K562 (cell line): Measurements from ENCODE around the gene COMMD10. TPM values are rescaled to one million over a fixed set of nuclear protein-coding genes. Genes with fewer than 3 reads are reported as not detected.

Experiments
- ATAC-seq: fragments of 200-7000 bp; cut with Tn5 transposase; 3 replicates; pipeline ENCODE4 v1.9.1; 2020; ENCODE audit warnings: moderate library complexity
- BruUV-seq: library from RNA; stranded (reverse); fragments of 400-500 nt; replicated peaks from 2 replicates; lab custom pipeline; 2021; lab: Mats Ljungman, UMichigan
- CTCF ChIA-PET: fragments of 300-600 bp; formaldehyde crosslinking; extraction: SDS; loops from one replicate; lab custom pipeline; 2021; ENCODE audit warnings: low intra/inter-chr PET ratio; lab: Yijun Ruan, JAX
- POLR2A ChIA-PET: fragments of 300-600, 350-650 bp; sonication (Branson Sonifier 250); formaldehyde crosslinking; extraction: SDS; loops from one replicate; lab custom pipeline; 2021; ENCODE audit warnings: antibody characterized with exemption, inconsistent platforms; lab: Yijun Ruan, JAX
- DNase-seq, 4 experiments: peaks; one replicate each; pipeline versions ENCODE4 v3.0.0 to v3.0.0-alpha.2; 2011 to 2018; ENCODE audit warnings: low spot score in 3 of 4, mixed read lengths in 3 of 4; ENCODE audit errors: extremely low read depth in 1 of 4
- FAIRE-seq: peaks from 2 replicates; lab custom pipeline; 2011; peaks lifted over from hg19 to GRCh38; lab: Jason Lieb, UNC
- H2AFZ ChIP-seq: 2 replicates; pipeline ENCODE4 v1.6.0; 2011; ENCODE audit warnings: low read depth, low read length, control low read depth, inconsistent platforms
- H3K27ac ChIP-seq: fragments of 200-600 bp; 3 replicates; pipeline ENCODE4 v1.8.0; 2011; ENCODE audit warnings: low read depth, mild to moderate bottlenecking, control low read depth, inconsistent platforms, low read length, moderate library complexity, mixed read lengths; ENCODE audit errors: extremely low read depth
- H3K27me3 ChIP-seq, 2 experiments: fragments of 300-600 bp in 1 of 2; 2 replicates in 1 of 2; 3 replicates in 1 of 2; pipeline versions ENCODE4 v1.6.0 to v1.8.0; 2011; ENCODE audit warnings: inconsistent platforms in 2 of 2, low read length in 2 of 2, mild to moderate bottlenecking in 1 of 2, mixed read lengths in 1 of 2, moderate library complexity in 1 of 2; ENCODE audit not compliant: control insufficient read depth in 2 of 2, insufficient read depth in 2 of 2
- H3K36me3 ChIP-seq: fragments of 300-600 bp; 3 replicates; pipeline ENCODE4 v1.8.0; 2011; ENCODE audit warnings: mild to moderate bottlenecking, low read length, inconsistent platforms; ENCODE audit not compliant: control insufficient read depth, insufficient read depth
- H3K4me1 ChIP-seq, 2 experiments: fragments of 200-600 bp in 1 of 2; replicated peaks in 1 of 2; 2 replicates in 1 of 2; 3 replicates in 1 of 2; pipeline versions ENCODE4 v1.5.1 to v1.8.0; 2011; ENCODE audit warnings: inconsistent platforms in 2 of 2, low read length in 2 of 2, mild to moderate bottlenecking in 1 of 2, mixed read lengths in 1 of 2, moderate library complexity in 1 of 2; ENCODE audit not compliant: control insufficient read depth in 2 of 2, insufficient read depth in 2 of 2
- H3K4me2 ChIP-seq: 2 replicates; pipeline ENCODE4 v1.6.1; 2011; ENCODE audit warnings: low read length, control low read depth, inconsistent platforms, mixed read lengths; ENCODE audit not compliant: insufficient read depth
- H3K4me3 ChIP-seq: fragments of 200-600 bp; sonication (generic), shearing (Covaris generic); 2 replicates; pipeline ENCODE4 v1.5.1; 2016; ENCODE audit warnings: control low read depth, inconsistent platforms
- H3K79me2 ChIP-seq: fragments of 200-600 bp; 3 replicates; pipeline ENCODE4 v1.8.0; 2011; ENCODE audit warnings: low read length, inconsistent platforms; ENCODE audit not compliant: control insufficient read depth, insufficient read depth
- H3K9ac ChIP-seq, 2 experiments: 2 replicates each; pipeline versions ENCODE4 v1.6.0 to v1.6.1; 2011; ENCODE audit warnings: low read depth in 2 of 2, low read length in 2 of 2, control low read depth in 1 of 2, inconsistent platforms in 1 of 2, mild to moderate bottlenecking in 1 of 2, mixed read lengths in 1 of 2; ENCODE audit not compliant: insufficient read depth in 1 of 2
- H3K9me1 ChIP-seq: one replicate; pipeline ENCODE4 v1.6.0; 2011; ENCODE audit warnings: inconsistent platforms, mild to moderate bottlenecking, low read length, moderate library complexity; ENCODE audit not compliant: control insufficient read depth, insufficient read depth
- H3K9me3 ChIP-seq: replicated peaks from 2 replicates; pipeline ENCODE4 v1.5.1; 2011; ENCODE audit warnings: low read depth, low read length, inconsistent platforms; ENCODE audit not compliant: control insufficient read depth, insufficient read depth
- H4K20me1 ChIP-seq: replicated peaks from 2 replicates; pipeline ENCODE4 v1.6.1; 2011; ENCODE audit warnings: low read length, inconsistent platforms, mixed read lengths; ENCODE audit not compliant: control insufficient read depth, insufficient read depth
- ETS2 ChIP-seq: IDR thresholded peaks from 2 replicates; pipeline ENCODE4 v1.6.1; 2016; ENCODE audit warnings: borderline replicate concordance, missing genetic modification characterization, mild to moderate bottlenecking, moderate library complexity, missing compliant biosample characterization; ENCODE audit not compliant: poor library complexity, severe bottlenecking
- HNRNPLL ChIP-seq: fragments of 200-400 bp; formaldehyde crosslinking; IDR thresholded peaks from 2 replicates; pipeline ENCODE4 v1.6.1; 2017; ENCODE audit warnings: low read length, low read depth, mild to moderate bottlenecking; ENCODE audit not compliant: poor library complexity, severe bottlenecking
- LARP7 ChIP-seq: fragments of 450-650 bp; IDR thresholded peaks from 2 replicates; pipeline ENCODE4 v1.6.1; 2016
- MAX ChIP-seq: sonication (generic); formaldehyde crosslinking; IDR thresholded peaks from 2 replicates; pipeline ENCODE4 v1.9.0; 2022; ENCODE audit warnings: mild to moderate bottlenecking, missing genetic modification reagents
- RAD21 ChIP-seq, 2 experiments: fragments of 250-450 bp in 1 of 2; fragments of 450-650 bp in 1 of 2; sonication (Bioruptor Pico) in 1 of 2; formaldehyde crosslinking in 1 of 2; IDR thresholded peaks in 1 of 2; conservative IDR thresholded peaks in 1 of 2; 2 replicates each; pipeline versions ENCODE4 v1.4.0 to v1.8.0; 2020 to 2022; ENCODE audit warnings: mild to moderate bottlenecking in 2 of 2, moderate library complexity in 1 of 2
- XRCC4 ChIP-seq: IDR thresholded peaks from one replicate; pipeline ENCODE4 v1.6.1; 2011; ENCODE audit not compliant: insufficient read depth, insufficient read length; ENCODE audit errors: extremely low read depth
- YY1 ChIP-seq, 3 experiments: IDR thresholded peaks; 2 replicates each; pipeline ENCODE4 v1.6.1; 2011; ENCODE audit warnings: low read length in 2 of 3, mild to moderate bottlenecking in 2 of 3, moderate library complexity in 2 of 3, borderline replicate concordance in 1 of 3, control low read depth in 1 of 3, low read depth in 1 of 3; ENCODE audit not compliant: insufficient read depth in 3 of 3, insufficient replicate concordance in 2 of 3, control insufficient read depth in 1 of 3, insufficient read length in 1 of 3; ENCODE audit errors: extremely low read depth in 1 of 3
- ZBTB8A ChIP-seq: fragments of 450-650 bp; IDR thresholded peaks from 2 replicates; pipeline ENCODE4 v1.6.1; 2018; ENCODE audit warnings: mild to moderate bottlenecking, moderate library complexity; ENCODE audit not compliant: partially characterized antibody
- ZFP91 ChIP-seq: sonication (generic); formaldehyde crosslinking; IDR thresholded peaks from 2 replicates; pipeline ENCODE4 v1.8.0; 2022; ENCODE audit warnings: mild to moderate bottlenecking, missing genetic modification reagents
- WGBS: fragments of 100-300 bp; shearing (Covaris generic); methylation state at CpG from one replicate; pipeline ENCODE4 v1.1.6; 2016; ENCODE audit warnings: low coverage, mixed read lengths; ENCODE audit not compliant: insufficient coverage; ENCODE audit errors: missing lambda C conversion rate; 5-methylcytosine and 5-hydroxymethylcytosine counted together
- in situ Hi-C: fragments of 300-500 bp; cut with MboI; formaldehyde crosslinking; loops from 4 replicates; pipeline ENCODE4 v1.15.0; 2018; ENCODE audit warnings: inconsistent platforms, mixed read lengths
- intact Hi-C: fragments of 100-400 bp; cut with micrococcal nuclease; formaldehyde crosslinking; loops from 2 replicates; pipeline ENCODE4 v1.14.2; 2022
- polyA plus RNA-seq, 8 experiments: library from polyadenylated mRNA; depleted of rRNA in 4 of 8; stranded (reverse) in 5 of 8; unstranded in 3 of 8; fragments of >200 nt; fragmentation: Nextera tagmentation in 2 of 8; fragmentation: Illumina TruSeq in 1 of 8; extraction: Ambion mirVana in 2 of 8; extraction: Trizol in 1 of 8; gene quantifications; 2 replicates each; pipeline versions ENCODE4 v1.2.1 to v1.2.3, GENCODE V29; 2011 to 2014; ENCODE audit warnings: inconsistent platforms in 1 of 8, missing spikeins in 1 of 8
- total RNA-seq, 7 experiments: library from RNA; depleted of rRNA in 6 of 7; stranded (reverse); fragments of >200 nt in 6 of 7; fragmentation: Illumina TruSeq in 2 of 7; extraction: Trizol in 2 of 7; gene quantifications; 2 replicates each; pipeline versions ENCODE4 v1.2.1 to v1.2.3, GENCODE V29; 2011 to 2021; ENCODE audit warnings: low replicate concordance in 1 of 7
- TF ChIP-seq, protein P1 (sequence below), 2 experiments: fragments of 450-650 bp in 1 of 2; sonication (generic) in 1 of 2; formaldehyde crosslinking; conservative IDR thresholded peaks; 2 replicates each; pipeline versions ENCODE4 v1.4.0 to v1.8.1; 2020 to 2022; ENCODE audit warnings: mild to moderate bottlenecking in 1 of 2, missing genetic modification reagents in 1 of 2

Gene COMMD10
- total and polyA plus RNA-seq, 9 of the 15 experiments (the other 6 are each of a cell fraction or from before 2014, with no cell fraction given), result 17.9 to 101 (median 28.0) TPM

DNA sequence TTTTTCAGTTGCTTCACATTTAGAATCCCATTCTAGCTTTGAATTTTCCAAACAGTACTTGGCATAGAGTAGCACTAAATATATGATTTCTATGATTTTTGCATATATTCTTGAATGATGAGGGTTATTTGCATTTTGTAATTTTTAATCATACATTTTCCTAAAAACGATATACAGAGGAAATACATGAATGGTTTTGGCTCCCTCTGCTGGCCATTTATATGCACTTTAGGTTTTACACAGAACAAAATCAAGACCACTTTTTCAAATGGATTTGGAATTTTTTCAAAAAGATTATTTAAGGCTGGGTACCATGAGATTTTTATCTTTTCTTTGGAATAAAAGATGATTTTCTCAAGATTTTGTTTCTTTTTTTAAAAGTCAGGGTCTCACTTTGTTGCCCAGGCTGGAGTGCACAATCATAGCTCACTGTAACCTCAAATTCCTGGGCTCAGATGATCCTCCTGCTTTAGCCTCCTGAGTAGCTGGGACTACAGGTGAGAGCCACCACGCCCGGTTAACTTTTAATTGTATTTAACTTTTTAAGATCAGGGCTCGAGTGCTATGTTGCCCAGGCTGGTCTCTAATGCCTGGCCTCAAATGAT, 16.7 kb upstream of the COMMD10 start:
- Histone ChIP-seq H3K27me3 (peaks cover 0 to 6% of the 10 kb centered on the region in 2 experiments; a peak in 2 of 5 replicates), H2AFZ (no peak overlapping the region), H3K4me1 (no peaks in the 10 kb centered on the region), H3K9ac (no peak overlapping the region), H3K4me2 (no peak overlapping the region), H3K4me3 (no peak overlapping the region), H3K9me3 (no peaks in the 10 kb centered on the region; the same call in 1 of the 2 replicates), H3K79me2 (no peaks in the 10 kb centered on the region), H3K27ac (no peak overlapping the region), H3K36me3 (no peaks in the 10 kb centered on the region), H3K9me1 (no peaks in the 10 kb centered on the region), H4K20me1 (no peaks in the 10 kb centered on the region)
- in situ Hi-C loops, result no loop called here
- WGBS, result 0% methylated on average over 4 of the region's 4 CpGs
- ChIA-PET CTCF (interaction anchor here (0.5 to 1.3 kb wide), 5 partner anchors 71 to 971 kb away, joined by 3 to 10 read pairs (median 3); no protein-coding TSS in a partner anchor), POLR2A (interaction anchor here (0.6 to 0.9 kb wide), 4 partner anchors 9 to 714 kb away, joined by 3 to 4 read pairs (median 3); no protein-coding TSS in a partner anchor)
- FAIRE-seq (peak; percentile 80), ATAC-seq (peak; percentile 81), DNase-seq (peak; percentile 29 to 74 (median 36))
- no TSS peak for BruUV-seq
- intact Hi-C loops, result loop anchor here (1.0 to 10.0 kb wide), 6 partner anchors 93 to 761 kb away; no protein-coding TSS in a partner anchor
- TF ChIP-seq, protein P1, sequence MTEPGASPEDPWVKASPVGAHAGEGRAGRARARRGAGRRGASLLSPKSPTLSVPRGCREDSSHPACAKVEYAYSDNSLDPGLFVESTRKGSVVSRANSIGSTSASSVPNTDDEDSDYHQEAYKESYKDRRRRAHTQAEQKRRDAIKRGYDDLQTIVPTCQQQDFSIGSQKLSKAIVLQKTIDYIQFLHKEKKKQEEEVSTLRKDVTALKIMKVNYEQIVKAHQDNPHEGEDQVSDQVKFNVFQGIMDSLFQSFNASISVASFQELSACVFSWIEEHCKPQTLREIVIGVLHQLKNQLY (CRISPR knock-in tag; conservative IDR thresholded peaks at IDR 0.05), result no peak
- TF ChIP-seq ZFP91 (CRISPR knock-in tag) (no peak), HNRNPLL (no peak), YY1 (IDR thresholded peaks at IDR 0.05; ENCODE audit: borderline replicate concordance in 1 of 3, control insufficient read depth in 1 of 3, extremely low read depth in 1 of 3, insufficient read depth in 3 of 3, insufficient read length in 1 of 3, insufficient replicate concordance in 2 of 3, low read depth in 1 of 3, low read length in 2 of 3) (no peak), ETS2 (no peak), XRCC4 (no peak), ZBTB8A (no peak), MAX (CRISPR knock-in tag) (no peak), LARP7 (no peak), RAD21 (CRISPR knock-in tag; conservative IDR thresholded peaks at IDR 0.05 in 1 of 2, IDR thresholded peaks at IDR 0.05 in 1 of 2) (peak; percentile 85 to 86)
